ENCODE data around the gene SNX11.
"Not testable (repeated sequence)": the region's sequence is repeated elsewhere in the genome, so short reads cannot be mapped to it uniquely, and the experiment has no call there.

SNX11 gene

DNA sequence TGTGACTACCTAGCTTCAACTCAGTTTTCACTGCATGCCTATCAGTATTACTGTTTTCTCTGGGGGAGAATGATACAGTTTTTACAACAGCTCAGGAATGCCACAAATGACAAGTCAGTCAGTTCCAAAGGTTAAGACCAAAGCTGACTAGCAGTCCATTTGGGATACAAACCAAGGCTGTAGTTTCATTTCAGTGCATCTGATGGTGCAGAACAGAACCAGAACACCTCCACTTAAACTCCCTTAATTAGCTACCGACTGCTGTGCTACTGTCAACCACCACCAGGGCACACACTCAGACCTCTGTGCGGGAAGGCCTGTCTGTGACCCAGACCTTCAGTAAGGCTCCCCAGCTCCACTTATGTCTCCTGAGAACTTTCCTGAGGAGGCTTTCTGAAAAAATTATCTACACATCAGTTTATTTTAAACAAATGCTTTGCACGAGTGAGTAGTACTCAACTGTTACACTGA is 39.0 kb upstream of the SNX11 start:
- Histone ChIP-seq H3K9me3 (ENCODE audit: control insufficient read depth, low read length) (no peaks in the 10 kb centered on the region), H3K27ac (ENCODE audit: insufficient read depth, low read length, poor library complexity, severe bottlenecking) (no peak overlapping the region), H3K4me3 (ENCODE audit: insufficient read depth, low read depth, low read length, poor library complexity, severe bottlenecking) (no peak overlapping the region), H3K36me3 (ENCODE audit: control insufficient read depth, insufficient read depth, low read length) (peaks cover 17% of the 10 kb centered on the region), H3K4me1 (ENCODE audit: control insufficient read depth, insufficient read depth, low read length, poor library complexity, severe bottlenecking) (no peaks in the 10 kb centered on the region), H3K27me3 (replicated peaks; ENCODE audit: control insufficient read depth, insufficient read depth, low read length, poor library complexity, severe bottlenecking) (no peaks in the 10 kb centered on the region)
- no peak for DNase-seq

GRCh38 chr17:48070195-48070594 is 37.4 kb upstream of the SNX11 start:
- Histone ChIP-seq H3K36me3 (ENCODE audit: control insufficient read depth, insufficient read depth, low read length) (peaks cover 16% of the 10 kb centered on the region), H3K9me3 (ENCODE audit: control insufficient read depth, low read length) (no peaks in the 10 kb centered on the region), H3K4me3 (ENCODE audit: insufficient read depth, low read depth, low read length, poor library complexity, severe bottlenecking) (no peak overlapping the region), H3K4me1 (ENCODE audit: control insufficient read depth, insufficient read depth, low read length, poor library complexity, severe bottlenecking) (no peaks in the 10 kb centered on the region), H3K27me3 (replicated peaks; ENCODE audit: control insufficient read depth, insufficient read depth, low read length, poor library complexity, severe bottlenecking) (no peaks in the 10 kb centered on the region), H3K27ac (ENCODE audit: insufficient read depth, low read length, poor library complexity, severe bottlenecking) (no peak overlapping the region)
- no peak for DNase-seq

GRCh38 chr17:48071654-48072053 is 35.9 kb upstream of the SNX11 start:
- H3K9me3 ChIP-seq (ENCODE audit: control insufficient read depth, low read length), result no peaks in the 10 kb centered on the region
- H3K27me3 ChIP-seq (replicated peaks; ENCODE audit: control insufficient read depth, insufficient read depth, low read length, poor library complexity, severe bottlenecking), result no peaks in the 10 kb centered on the region
- H3K4me1 ChIP-seq (ENCODE audit: control insufficient read depth, insufficient read depth, low read length, poor library complexity, severe bottlenecking), result no peaks in the 10 kb centered on the region
- H3K36me3 ChIP-seq (ENCODE audit: control insufficient read depth, insufficient read depth, low read length), result peaks cover 29% of the 10 kb centered on the region
- no peak overlapping the region for H3K4me3 ChIP-seq (ENCODE audit: insufficient read depth, low read depth, low read length, poor library complexity, severe bottlenecking)
- H3K27ac ChIP-seq (ENCODE audit: insufficient read depth, low read length, poor library complexity, severe bottlenecking), result no peak overlapping the region
- DNase-seq, result no peak

DNA sequence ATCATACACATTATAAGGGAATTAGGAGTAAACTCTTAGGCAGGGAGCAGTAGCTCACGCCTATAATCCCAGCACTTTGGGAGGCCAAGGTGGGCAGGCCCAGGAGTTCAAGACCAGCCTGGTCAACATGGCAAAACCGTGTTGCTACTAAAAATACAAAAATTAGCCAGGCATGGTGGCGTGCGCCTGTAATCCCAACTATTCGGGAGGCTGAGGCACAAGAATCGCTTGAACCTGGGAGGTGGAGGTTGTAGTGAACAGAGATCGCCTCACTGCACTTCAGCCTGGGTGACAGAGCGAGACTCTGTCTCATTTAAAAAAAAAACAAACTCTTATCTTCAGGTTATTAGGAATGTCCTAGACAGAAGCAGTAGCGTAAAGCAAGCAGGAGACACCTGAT is 34.8 kb upstream of the SNX11 start:
- not testable (repeated sequence) for DNase-seq; H3K4me3 ChIP-seq (ENCODE audit: insufficient read depth, low read depth, low read length, poor library complexity, severe bottlenecking); H3K4me1 ChIP-seq (ENCODE audit: control insufficient read depth, insufficient read depth, low read length, poor library complexity, severe bottlenecking); H3K27me3 ChIP-seq (replicated peaks; ENCODE audit: control insufficient read depth, insufficient read depth, low read length, poor library complexity, severe bottlenecking); H3K9me3 ChIP-seq (ENCODE audit: control insufficient read depth, low read length); H3K27ac ChIP-seq (ENCODE audit: insufficient read depth, low read length, poor library complexity, severe bottlenecking)
- H3K36me3 ChIP-seq (ENCODE audit: control insufficient read depth, insufficient read depth, low read length), result peaks cover 32% of the 10 kb centered on the region

DNA sequence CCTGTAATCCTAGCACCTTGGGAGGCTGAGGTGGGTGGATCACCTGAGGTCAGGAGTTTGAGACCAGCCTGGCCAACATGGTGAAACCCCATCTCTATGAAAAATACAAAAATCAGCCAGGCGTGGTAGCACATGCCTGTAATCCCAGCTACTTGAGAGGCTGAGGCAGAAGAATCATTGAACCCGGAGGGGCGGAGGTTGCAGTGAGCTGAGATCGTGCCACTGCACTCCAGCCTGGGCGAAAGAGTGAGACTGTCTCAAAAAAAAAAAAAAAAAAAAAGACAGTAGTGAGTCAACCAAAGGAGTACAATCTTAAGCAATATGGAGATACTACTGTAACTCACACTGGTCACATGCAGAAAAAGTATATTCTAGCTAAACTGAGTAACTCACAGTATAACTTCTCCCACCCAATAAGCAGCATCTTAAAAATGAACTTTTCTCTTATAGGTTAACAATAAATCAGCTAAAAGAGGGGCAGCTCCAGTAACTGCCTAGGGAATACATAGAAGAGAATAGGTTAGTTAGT is 33.9 kb upstream of the SNX11 start:
- not testable (repeated sequence) for DNase-seq; H3K9me3 ChIP-seq (ENCODE audit: control insufficient read depth, low read length); H3K4me1 ChIP-seq (ENCODE audit: control insufficient read depth, insufficient read depth, low read length, poor library complexity, severe bottlenecking); H3K4me3 ChIP-seq (ENCODE audit: insufficient read depth, low read depth, low read length, poor library complexity, severe bottlenecking); H3K27ac ChIP-seq (ENCODE audit: insufficient read depth, low read length, poor library complexity, severe bottlenecking); H3K27me3 ChIP-seq (replicated peaks; ENCODE audit: control insufficient read depth, insufficient read depth, low read length, poor library complexity, severe bottlenecking)
- H3K36me3 ChIP-seq (ENCODE audit: control insufficient read depth, insufficient read depth, low read length), result peaks cover 28% of the 10 kb centered on the region

GRCh38 chr17:48074322-48075081 is 33.1 kb upstream of the SNX11 start:
- Histone ChIP-seq H3K27me3 (replicated peaks; ENCODE audit: control insufficient read depth, insufficient read depth, low read length, poor library complexity, severe bottlenecking) (no peaks in the 10 kb centered on the region), H3K9me3 (ENCODE audit: control insufficient read depth, low read length) (no peaks in the 10 kb centered on the region), H3K4me3 (ENCODE audit: insufficient read depth, low read depth, low read length, poor library complexity, severe bottlenecking) (no peak overlapping the region), H3K27ac (ENCODE audit: insufficient read depth, low read length, poor library complexity, severe bottlenecking) (no peak overlapping the region), H3K4me1 (ENCODE audit: control insufficient read depth, insufficient read depth, low read length, poor library complexity, severe bottlenecking) (no peaks in the 10 kb centered on the region), H3K36me3 (ENCODE audit: control insufficient read depth, insufficient read depth, low read length) (peaks cover 28% of the 10 kb centered on the region)
- DNase-seq, result peak; percentile 52 to 63 (median 53)

DNA sequence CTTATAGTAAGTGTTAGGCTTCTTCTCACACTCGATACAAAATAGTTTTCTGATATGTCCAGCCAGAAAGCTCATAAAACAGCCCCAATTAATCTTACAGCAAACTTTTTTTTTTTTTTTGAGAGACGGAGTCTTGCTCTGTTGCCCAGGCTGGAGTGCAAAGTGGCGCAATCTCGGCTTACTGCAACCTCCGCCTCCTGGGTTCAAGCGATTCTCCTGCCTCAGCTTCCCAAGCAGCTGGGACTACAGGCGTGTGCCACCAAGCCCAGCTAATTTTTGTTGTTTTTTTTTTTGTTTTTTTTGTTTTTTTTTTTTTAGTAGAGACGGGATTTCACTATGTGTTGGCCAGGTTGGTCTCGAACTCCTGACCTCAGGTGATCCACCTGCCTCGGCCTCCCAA is 30.4 kb upstream of the SNX11 start:
- peaks cover 22% of the 10 kb centered on the region for H3K36me3 ChIP-seq (ENCODE audit: control insufficient read depth, insufficient read depth, low read length)
- H3K4me1 ChIP-seq (ENCODE audit: control insufficient read depth, insufficient read depth, low read length, poor library complexity, severe bottlenecking); H3K4me3 ChIP-seq (ENCODE audit: insufficient read depth, low read depth, low read length, poor library complexity, severe bottlenecking); H3K27me3 ChIP-seq (replicated peaks; ENCODE audit: control insufficient read depth, insufficient read depth, low read length, poor library complexity, severe bottlenecking); H3K27ac ChIP-seq (ENCODE audit: insufficient read depth, low read length, poor library complexity, severe bottlenecking); H3K9me3 ChIP-seq (ENCODE audit: control insufficient read depth, low read length); DNase-seq: not testable (repeated sequence)

- Histone ChIP-seq H3K27ac (ENCODE audit: insufficient read depth, low read length, poor library complexity, severe bottlenecking) (no peak overlapping the region), H3K9me3 (ENCODE audit: control insufficient read depth, low read length) (no peaks in the 10 kb centered on the region), H3K36me3 (ENCODE audit: control insufficient read depth, insufficient read depth, low read length) (peaks cover under 1% of the 10 kb centered on the region), H3K27me3 (replicated peaks; ENCODE audit: control insufficient read depth, insufficient read depth, low read length, poor library complexity, severe bottlenecking) (no peaks in the 10 kb centered on the region), H3K4me1 (ENCODE audit: control insufficient read depth, insufficient read depth, low read length, poor library complexity, severe bottlenecking) (no peaks in the 10 kb centered on the region), H3K4me3 (ENCODE audit: insufficient read depth, low read depth, low read length, poor library complexity, severe bottlenecking) (no peak overlapping the region)
- DNase-seq, result no peak
Measured at GRCh38 chr17:48081858-48082257, 25.7 kb upstream of the SNX11 start.

DNA sequence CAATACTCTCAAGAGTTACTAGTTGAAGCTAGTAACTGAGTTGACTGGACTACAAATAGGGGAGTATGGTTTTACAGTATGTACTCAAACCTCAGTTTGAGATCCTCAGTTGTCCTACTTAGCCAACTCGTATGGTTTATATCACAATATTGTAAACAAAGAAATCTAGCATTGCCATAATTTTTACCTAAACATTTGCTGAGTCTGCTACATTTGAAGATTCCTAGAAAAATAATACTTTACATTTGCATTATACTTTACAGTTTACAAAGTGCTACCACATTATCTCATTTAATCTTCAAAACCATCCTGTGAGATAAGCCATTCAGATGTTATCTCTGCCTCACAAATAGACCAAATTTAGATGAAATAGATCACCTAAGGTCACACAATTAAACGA is 22.6 kb upstream of the SNX11 start:
- no peaks in the 10 kb centered on the region for H3K4me1 ChIP-seq (ENCODE audit: control insufficient read depth, insufficient read depth, low read length, poor library complexity, severe bottlenecking)
- H3K27ac ChIP-seq (ENCODE audit: insufficient read depth, low read length, poor library complexity, severe bottlenecking), result no peak overlapping the region
- H3K36me3 ChIP-seq (ENCODE audit: control insufficient read depth, insufficient read depth, low read length), result no peaks in the 10 kb centered on the region
- no peaks in the 10 kb centered on the region for H3K9me3 ChIP-seq (ENCODE audit: control insufficient read depth, low read length)
- DNase-seq, result no peak
- H3K4me3 ChIP-seq (ENCODE audit: insufficient read depth, low read depth, low read length, poor library complexity, severe bottlenecking), result no peak overlapping the region
- no peaks in the 10 kb centered on the region for H3K27me3 ChIP-seq (replicated peaks; ENCODE audit: control insufficient read depth, insufficient read depth, low read length, poor library complexity, severe bottlenecking)

- no peaks in the 10 kb centered on the region for H3K9me3 ChIP-seq (ENCODE audit: control insufficient read depth, low read length)
- H3K27ac ChIP-seq (ENCODE audit: insufficient read depth, low read length, poor library complexity, severe bottlenecking), result no peak overlapping the region
- no peak for DNase-seq
- no peaks in the 10 kb centered on the region for H3K27me3 ChIP-seq (replicated peaks; ENCODE audit: control insufficient read depth, insufficient read depth, low read length, poor library complexity, severe bottlenecking)
- no peaks in the 10 kb centered on the region for H3K36me3 ChIP-seq (ENCODE audit: control insufficient read depth, insufficient read depth, low read length)
- no peaks in the 10 kb centered on the region for H3K4me1 ChIP-seq (ENCODE audit: control insufficient read depth, insufficient read depth, low read length, poor library complexity, severe bottlenecking)
- H3K4me3 ChIP-seq (ENCODE audit: insufficient read depth, low read depth, low read length, poor library complexity, severe bottlenecking), result no peak overlapping the region
Measured at GRCh38 chr17:48093341-48094045, 14.1 kb upstream of the SNX11 start.
